Measurements from ENCODE around the gene ABCA3. TPM values are rescaled to one million over a fixed set of nuclear protein-coding genes. Genes with fewer than 3 reads are reported as not detected.

The ABCA3 gene
- total and polyA plus RNA-seq, 2 experiments from 2014 or later, result 3.0 to 4.1 TPM

GRCh38 chr16:2275476-2276367, 64.8 kb downstream of the ABCA3 start:
- no peaks in the 10 kb centered on the region for H3F3A ChIP-seq (replicated peaks; ENCODE audit: low read depth)
- Mint-ChIP-seq H3K4me1 (peaks cover 8% of the 10 kb centered on the region; the same call in 2 of the 3 replicates), H3K9me3 (no peaks in the 10 kb centered on the region), H3K27me3 (ENCODE audit: insufficient read depth, low read depth, poor library complexity) (peaks cover 7% of the 10 kb centered on the region), H3K36me3 (ENCODE audit: low read depth) (no peaks in the 10 kb centered on the region; the same call in 2 of the 3 replicates), H3K4me3 (no peak overlapping the region; the same call in 2 of the 3 replicates), H3K27ac (no peak overlapping the region)
- DNase-seq (ENCODE audit: low spot score), result no peak
- no peak overlapping the region for H2AFZ ChIP-seq
- ATAC-seq, result no peak
- no peak for TF ChIP-seq POLR2AphosphoS5 (IDR thresholded peaks at IDR 0.05; ENCODE audit: low read depth)
- TF ChIP-seq ZNF331 (CRISPR knock-in tag; IDR thresholded peaks at IDR 0.05; ENCODE audit: low read depth), result no peak
- no peak for TF ChIP-seq STAT1 (IDR thresholded peaks at IDR 0.05; ENCODE audit: unreplicated experiment)
- TF ChIP-seq EZH2 (IDR thresholded peaks at IDR 0.05; ENCODE audit: low read depth, unreplicated experiment), result no peak
- no peak for TF ChIP-seq CTCF (conservative IDR thresholded peaks at IDR 0.05; ENCODE audit: low read depth in 2 of 2)
- TF ChIP-seq ETS1 (IDR thresholded peaks at IDR 0.05), result no peak
- TF ChIP-seq JUNB (IDR thresholded peaks at IDR 0.05; ENCODE audit: unreplicated experiment), result no peak
- no peak for TF ChIP-seq CREB1 (CRISPR knock-in tag; IDR thresholded peaks at IDR 0.05; ENCODE audit: low read depth)
- no peak for TF ChIP-seq EZH2phosphoT487 (IDR thresholded peaks at IDR 0.05; ENCODE audit: unreplicated experiment)
- TF ChIP-seq NANOG (IDR thresholded peaks at IDR 0.05; ENCODE audit: borderline replicate concordance), result no peak
- TF ChIP-seq ZNF114 (CRISPR knock-in tag; IDR thresholded peaks at IDR 0.05), result no peak
- no peak for TF ChIP-seq ZNF462 (CRISPR knock-in tag; IDR thresholded peaks at IDR 0.05)
- no peak for TF ChIP-seq REST (IDR thresholded peaks at IDR 0.05; ENCODE audit: unreplicated experiment)
- no peaks in the 10 kb centered on the region for H3K9me2 ChIP-seq (ENCODE audit: insufficient read depth)
- H3K36me3 ChIP-seq (ENCODE audit: insufficient read depth), result no peaks in the 10 kb centered on the region
- no peaks in the 10 kb centered on the region for H3K79me2 ChIP-seq (replicated peaks; ENCODE audit: insufficient read depth)
- no peaks in the 10 kb centered on the region for H3K4me1 ChIP-seq (ENCODE audit: insufficient read depth)
- H3K27ac ChIP-seq (ENCODE audit: low read depth), result no peak overlapping the region
- no peak overlapping the region for H3K4me2 ChIP-seq
- H3K4me3 ChIP-seq, result no peak overlapping the region
- H3K27me3 ChIP-seq (ENCODE audit: insufficient read depth), result no peaks in the 10 kb centered on the region
- no peaks in the 10 kb centered on the region for H4K20me1 ChIP-seq (replicated peaks; ENCODE audit: insufficient read depth)
